SK-N-SH (cell line): ENCODE measurements around the gene CAMK4. TPM values are rescaled to one million over a fixed set of nuclear protein-coding genes. Genes with fewer than 3 reads are reported as not detected.

Experiments used
- CTCF ChIA-PET: fragments of 300-600, 350-600 bp; formaldehyde crosslinking; extraction: SDS; loops from one replicate; lab custom pipeline; 2021; lab: Yijun Ruan, JAX
- POLR2A ChIA-PET: fragments of 350-600 bp; sonication (Branson Sonifier 250); formaldehyde crosslinking; extraction: SDS; loops from one replicate; lab custom pipeline; 2020; ENCODE audit warnings: antibody characterized with exemption, inconsistent platforms; lab: Yijun Ruan, JAX
- DNase-seq: peaks from one replicate; pipeline ENCODE4 v3.0.0; 2012
- H2AFZ ChIP-seq: fragments of 200-600 bp; sonication (generic); 2 replicates; pipeline ENCODE4 v1.8.1; 2016; ENCODE audit warnings: antibody characterized with exemption, mild to moderate bottlenecking, low read depth
- H3F3A ChIP-seq: fragments of 200-600 bp; sonication (generic); replicated peaks from 2 replicates; pipeline ENCODE3; 2016; ENCODE audit warnings: antibody characterized with exemption, mild to moderate bottlenecking; ENCODE audit not compliant: insufficient read depth
- H3K27ac ChIP-seq, 2 experiments: fragments of 200-500 bp in 1 of 2; fragments of 200-600 bp in 1 of 2; sonication (Bioruptor generic) in 1 of 2; sonication (generic), shearing (Covaris generic) in 1 of 2; 2 replicates each; pipeline versions ENCODE4 v1.5.1 to v1.6.1; 2014 to 2016; ENCODE audit warnings: low read depth in 2 of 2, inconsistent platforms in 1 of 2, low read length in 1 of 2, mild to moderate bottlenecking in 1 of 2, mixed read lengths in 1 of 2
- H3K27me3 ChIP-seq: fragments of 200-600 bp; sonication (generic), shearing (Covaris generic); 2 replicates; pipeline ENCODE4 v1.6.1; 2016; ENCODE audit warnings: mixed run types; ENCODE audit not compliant: insufficient read depth
- H3K36me3 ChIP-seq, 2 experiments: fragments of 200-500 bp in 1 of 2; fragments of 200-600 bp in 1 of 2; sonication (Bioruptor generic) in 1 of 2; sonication (generic) in 1 of 2; replicated peaks in 1 of 2; 2 replicates each; pipeline versions ENCODE3 to v1.5.1; 2014 to 2016; ENCODE audit warnings: low read length in 1 of 2, mild to moderate bottlenecking in 1 of 2; ENCODE audit not compliant: insufficient read depth in 2 of 2, control insufficient read depth in 1 of 2
- H3K4me1 ChIP-seq, 2 experiments: fragments of 200-500 bp in 1 of 2; fragments of 200-600 bp in 1 of 2; sonication (Bioruptor generic) in 1 of 2; sonication (generic), shearing (Covaris generic) in 1 of 2; 2 replicates each; pipeline versions ENCODE4 v1.5.1 to v1.6.1; 2014 to 2016; ENCODE audit warnings: low read depth in 1 of 2, low read length in 1 of 2, mixed run types in 1 of 2; ENCODE audit not compliant: insufficient read depth in 2 of 2, control insufficient read depth in 1 of 2
- H3K4me2 ChIP-seq: fragments of 200-600 bp; sonication (generic), shearing (Covaris generic); 2 replicates; pipeline ENCODE4 v1.6.1; 2017; ENCODE audit warnings: mixed run types
- H3K4me3 ChIP-seq, 2 experiments: fragments of 200-500 bp in 1 of 2; fragments of 200-600 bp in 1 of 2; sonication (Bioruptor generic) in 1 of 2; sonication (generic), shearing (Covaris generic) in 1 of 2; 2 replicates each; pipeline versions ENCODE4 v1.5.1 to v1.8.1; 2014 to 2016; ENCODE audit warnings: low read depth in 2 of 2, inconsistent platforms in 1 of 2, low read length in 1 of 2, mild to moderate bottlenecking in 1 of 2, mixed read lengths in 1 of 2, moderate library complexity in 1 of 2
- H3K79me2 ChIP-seq: fragments of 200-600 bp; sonication (generic); 2 replicates; pipeline ENCODE4 v1.8.1; 2017; ENCODE audit warnings: mild to moderate bottlenecking; ENCODE audit not compliant: insufficient read depth
- H3K9ac ChIP-seq: fragments of 200-600 bp; sonication (generic); 2 replicates; pipeline ENCODE4 v1.6.1; 2017; ENCODE audit warnings: mixed run types
- H3K9me2 ChIP-seq: fragments of 200-600 bp; sonication (generic); 2 replicates; pipeline ENCODE4 v1.6.1; 2017; ENCODE audit warnings: mixed run types
- H3K9me3 ChIP-seq: fragments of 200-600 bp; sonication (generic); 2 replicates; pipeline ENCODE4 v1.6.1; 2017; ENCODE audit warnings: mixed run types, mild to moderate bottlenecking, moderate library complexity
- H4K20me1 ChIP-seq: fragments of 200-600 bp; sonication (generic); 2 replicates; pipeline ENCODE4 v1.6.1; 2017; ENCODE audit warnings: mild to moderate bottlenecking, mixed run types; ENCODE audit not compliant: insufficient read depth
- CTCF ChIP-seq: fragments of 200-600 bp; sonication (generic); IDR thresholded peaks from 2 replicates; pipeline ENCODE4 v1.6.1; 2017; ENCODE audit warnings: antibody characterized with exemption, mild to moderate bottlenecking, moderate library complexity
- IRF3 ChIP-seq: fragments of 150-350 bp; IDR thresholded peaks from 2 replicates; pipeline ENCODE4 v1.6.1; 2016; ENCODE audit warnings: mild to moderate bottlenecking, low read depth, low read length
- JUND ChIP-seq: IDR thresholded peaks from 2 replicates; pipeline ENCODE4 v1.4.0; 2012
- MAX ChIP-seq: IDR thresholded peaks from 2 replicates; pipeline ENCODE4 v1.4.0; 2012; ENCODE audit warnings: low read depth
- POLR2AphosphoS5 ChIP-seq: IDR thresholded peaks from 2 replicates; pipeline ENCODE4 v1.6.1; 2012; ENCODE audit warnings: low read depth, low read length
- RCOR1 ChIP-seq: fragments of 150-350 bp; IDR thresholded peaks from 2 replicates; pipeline ENCODE4 v1.6.1; 2017; ENCODE audit warnings: antibody characterized with exemption, low read length
- TAF1 ChIP-seq: IDR thresholded peaks from 2 replicates; pipeline ENCODE4 v1.6.1; 2012; ENCODE audit warnings: low read depth, mild to moderate bottlenecking, low read length, moderate library complexity, borderline replicate concordance
- TEAD4 ChIP-seq: IDR thresholded peaks from 2 replicates; pipeline ENCODE4 v1.4.0; 2012; ENCODE audit warnings: mild to moderate bottlenecking, borderline replicate concordance; ENCODE audit not compliant: insufficient read depth
- YY1 ChIP-seq: IDR thresholded peaks from 2 replicates; pipeline ENCODE4 v1.4.0; 2012; ENCODE audit warnings: low read depth, mild to moderate bottlenecking
- ZBTB33 ChIP-seq: IDR thresholded peaks from 2 replicates; pipeline ENCODE4 v1.4.0; 2012; ENCODE audit warnings: low read depth, borderline replicate concordance
- WGBS: methylation state at CpG from one replicate; pipeline ENCODE4 v1.1.6; 2017; ENCODE audit warnings: low lambda C conversion rate; 5-methylcytosine and 5-hydroxymethylcytosine counted together
- polyA plus RNA-seq, 3 experiments: library from polyadenylated mRNA; depleted of rRNA; stranded (reverse); fragments of >200 nt; gene quantifications; 2 replicates each; pipeline ENCODE4 v1.2.3, GENCODE V29; 2012

CAMK4 gene
- polyA plus RNA-seq, 1 of the 3 experiments (the other 2 are of a cell fraction) = 4.1 TPM

- H3K9me3 ChIP-seq = no peaks in the 10 kb centered on the region
- no peak overlapping the region for H3K27ac ChIP-seq
- ChIA-PET POLR2A (no interaction called here), CTCF (interaction anchor here (1.1 to 1.7 kb wide), 4 partner anchors 12 to 34 kb away, joined by 3 to 5 read pairs (median 4); no protein-coding TSS in a partner anchor)
- H3K4me2 ChIP-seq = no peak overlapping the region
- H3F3A ChIP-seq = no peaks in the 10 kb centered on the region
- no peak overlapping the region for H3K9ac ChIP-seq
- no peak overlapping the region for H3K4me3 ChIP-seq
- H3K27me3 ChIP-seq = no peaks in the 10 kb centered on the region
- no peaks in the 10 kb centered on the region; the same call in 1 of the 2 replicates for H3K79me2 ChIP-seq
- peaks cover 0 to 13% of the 10 kb centered on the region in 2 experiments; a peak in 2 of 4 replicates for H3K4me1 ChIP-seq
- H2AFZ ChIP-seq = no peak overlapping the region
- no peak for TF ChIP-seq TAF1
- TF ChIP-seq MAX = no peak
- TF ChIP-seq IRF3 = no peak
- TF ChIP-seq RCOR1 = no peak
- no peak for TF ChIP-seq JUND
- no peak for TF ChIP-seq ZBTB33
- no peaks in the 10 kb centered on the region for H3K9me2 ChIP-seq
- DNase-seq = no peak
- 64% methylated on average over 3 of the region's 3 CpGs for WGBS
- H3K36me3 ChIP-seq = no peaks in the 10 kb centered on the region
- no peaks in the 10 kb centered on the region for H4K20me1 ChIP-seq
Observed at GRCh38 chr5:111254613-111255012, 30.4 kb downstream of the CAMK4 start.

- ChIA-PET POLR2A (no interaction called here), CTCF (interaction anchor here (0.8 to 1.3 kb wide), 4 partner anchors 9 to 33 kb away, joined by 3 to 4 read pairs (median 4); no protein-coding TSS in a partner anchor)
- Histone ChIP-seq H3K4me3 (no peak overlapping the region), H3K4me2 (no peak overlapping the region), H3F3A (no peaks in the 10 kb centered on the region), H3K9me2 (no peaks in the 10 kb centered on the region), H3K27me3 (no peaks in the 10 kb centered on the region), H3K27ac (no peak overlapping the region), H3K9ac (no peak overlapping the region), H3K79me2 (no peaks in the 10 kb centered on the region; the same call in 1 of the 2 replicates), H3K9me3 (no peaks in the 10 kb centered on the region), H3K36me3 (no peaks in the 10 kb centered on the region), H4K20me1 (no peaks in the 10 kb centered on the region), H3K4me1 (peaks cover 0 to 13% of the 10 kb centered on the region in 2 experiments; a peak in 2 of 4 replicates), H2AFZ (no peak overlapping the region)
- DNase-seq = no peak
- TF ChIP-seq YY1 = no peak
- no peak for TF ChIP-seq TEAD4
- no peak for TF ChIP-seq POLR2AphosphoS5
- no peak for TF ChIP-seq CTCF
- 77% methylated on average over 1 of the region's 1 CpG for WGBS
Observed at GRCh38 chr5:111255169-111255568, 31.0 kb downstream of the CAMK4 start.
